ENCODE measurements around the gene SOS2. TPM values are rescaled to one million over a fixed set of nuclear protein-coding genes. Genes with fewer than 3 reads are reported as not detected.

The SOS2 gene
- polyA plus RNA-seq = 8.2 to 13.0 TPM (median 9.7 TPM) in 3 replicates
- 21.1 TPM for polyA plus RNA-seq (2011; ENCODE audit: low read depth)
- polyA plus RNA-seq (2011; cell fraction: cytosol; rRNA removed) = 6.4 and 11.9 TPM in 2 replicates
- 13.4 and 16.0 TPM in 2 replicates for polyA plus RNA-seq (2011; cell fraction: nucleus; rRNA removed)
- 7.8 and 9.7 TPM in 2 replicates for polyA plus RNA-seq (2012; ENCODE audit: low replicate concordance)
- 4.0 to 21.7 TPM (median 13.3 TPM) in 3 replicates for polyA minus RNA-seq
- 11.7 TPM for polyA minus RNA-seq (2011; cell fraction: cytosol; rRNA and poly(A)+ RNA removed)
- 16.2 and 33.3 TPM in 2 replicates for polyA minus RNA-seq (2011; cell fraction: nucleus; rRNA and poly(A)+ RNA removed)

DNA sequence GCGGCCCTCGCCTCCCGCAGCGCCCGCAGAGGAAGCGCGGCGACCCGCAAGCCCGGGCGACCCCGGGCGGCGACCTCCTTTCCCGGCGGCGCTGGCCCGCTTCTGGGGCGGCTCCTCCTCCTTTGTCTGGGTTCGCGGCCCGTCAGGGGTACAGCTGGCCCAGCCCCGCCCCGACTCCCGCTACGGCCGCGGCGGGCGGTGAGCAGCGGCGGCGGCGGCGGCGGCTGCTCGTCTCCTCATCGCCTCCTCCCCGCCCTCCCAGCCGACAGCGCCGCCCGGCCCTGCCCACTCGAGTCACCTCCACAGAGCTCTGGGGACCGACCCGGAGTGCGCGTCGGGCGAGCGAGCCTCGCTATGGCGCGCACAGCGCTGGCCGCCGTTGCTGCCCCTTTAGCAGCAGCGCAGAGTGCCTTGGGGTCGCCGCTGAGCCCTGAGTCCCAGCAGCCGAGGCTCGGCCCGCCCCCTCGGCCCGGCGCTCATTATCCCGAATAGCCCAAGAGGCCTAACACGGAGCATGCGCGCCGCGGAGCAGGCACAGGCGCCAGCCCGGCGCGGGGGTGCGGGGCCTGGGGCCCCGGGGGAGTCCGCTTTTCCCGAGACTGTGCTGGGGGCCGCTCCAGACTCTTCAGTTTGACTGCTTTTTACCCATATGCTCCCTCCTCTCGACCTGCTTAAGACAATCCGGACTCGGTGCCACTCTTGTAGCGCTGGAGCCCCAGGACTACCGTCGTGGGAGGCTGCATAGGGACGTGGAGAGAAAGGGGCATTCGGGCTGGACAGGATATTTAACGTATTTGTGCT is at the start of gene SOS2:
TSS of gene SOS2 (minus strand) at position 104 of the 801 bp plus-strand sequence. CDS start 295 bp downstream, outside the sequence.
- H3K79me2 ChIP-seq (ENCODE audit: control insufficient read depth, insufficient read depth, low read length) = peaks cover 37% of the 10 kb centered on the region
- peak within 1 kb of the TSS; percentile 86 to 98 (median 95) for H3K4me3 ChIP-seq (ENCODE audit: control insufficient read depth in 2 of 3, extremely low read depth in 1 of 3, insufficient read depth in 2 of 3, low read depth in 1 of 3, low read length in 3 of 3)
- H3K9me3 ChIP-seq (ENCODE audit: control insufficient read depth, low read depth, low read length) = no peaks in the 10 kb centered on the region
- peak within 1 kb of the TSS; percentile 94 for H3K9ac ChIP-seq (ENCODE audit: control insufficient read depth, extremely low read depth, insufficient read depth, low read length)
- FAIRE-seq (no peak), DNase-seq (ENCODE audit: low read depth, low spot score) (no peak)
- H3K36me3 ChIP-seq (ENCODE audit: control insufficient read depth in 2 of 2, extremely low read depth in 1 of 2, insufficient read depth in 2 of 2, low read length in 2 of 2) = no peaks in the 10 kb centered on the region
- no peaks in the 10 kb centered on the region for H3K27me3 ChIP-seq (ENCODE audit: control insufficient read depth, extremely low read depth, insufficient read depth, low read length)
- H3K4me2 ChIP-seq (ENCODE audit: control insufficient read depth, extremely low read depth, insufficient read depth, low read depth, low read length) = peak within 1 kb of the TSS; percentile 99
- TF ChIP-seq EZH2 (IDR thresholded peaks at IDR 0.05; ENCODE audit: low read length) = no peak
- TF ChIP-seq, protein P1, sequence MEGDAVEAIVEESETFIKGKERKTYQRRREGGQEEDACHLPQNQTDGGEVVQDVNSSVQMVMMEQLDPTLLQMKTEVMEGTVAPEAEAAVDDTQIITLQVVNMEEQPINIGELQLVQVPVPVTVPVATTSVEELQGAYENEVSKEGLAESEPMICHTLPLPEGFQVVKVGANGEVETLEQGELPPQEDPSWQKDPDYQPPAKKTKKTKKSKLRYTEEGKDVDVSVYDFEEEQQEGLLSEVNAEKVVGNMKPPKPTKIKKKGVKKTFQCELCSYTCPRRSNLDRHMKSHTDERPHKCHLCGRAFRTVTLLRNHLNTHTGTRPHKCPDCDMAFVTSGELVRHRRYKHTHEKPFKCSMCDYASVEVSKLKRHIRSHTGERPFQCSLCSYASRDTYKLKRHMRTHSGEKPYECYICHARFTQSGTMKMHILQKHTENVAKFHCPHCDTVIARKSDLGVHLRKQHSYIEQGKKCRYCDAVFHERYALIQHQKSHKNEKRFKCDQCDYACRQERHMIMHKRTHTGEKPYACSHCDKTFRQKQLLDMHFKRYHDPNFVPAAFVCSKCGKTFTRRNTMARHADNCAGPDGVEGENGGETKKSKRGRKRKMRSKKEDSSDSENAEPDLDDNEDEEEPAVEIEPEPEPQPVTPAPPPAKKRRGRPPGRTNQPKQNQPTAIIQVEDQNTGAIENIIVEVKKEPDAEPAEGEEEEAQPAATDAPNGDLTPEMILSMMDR (optimal IDR thresholded peaks at IDR 0.05 in 1 of 3, IDR thresholded peaks at IDR 0.05 in 1 of 3, conservative IDR thresholded peaks at IDR 0.05 in 1 of 3; ENCODE audit: extremely low read depth in 1 of 3, insufficient read depth in 2 of 3, low read length in 3 of 3) = no peak
- peak within 1 kb of the TSS; percentile 96 for H2AFZ ChIP-seq (ENCODE audit: control insufficient read depth, low read length)
- peaks cover 15% of the 10 kb centered on the region for H3K4me1 ChIP-seq (ENCODE audit: control insufficient read depth, extremely low read depth, insufficient read depth, low read length)
- H4K20me1 ChIP-seq (ENCODE audit: control insufficient read depth, extremely low read depth, insufficient read depth, low read length) = peaks cover 12% of the 10 kb centered on the region
- peak within 1 kb of the TSS; percentile 98 for H3K27ac ChIP-seq (ENCODE audit: control insufficient read depth, insufficient read depth, low read length)
- H3K9me1 ChIP-seq (ENCODE audit: control insufficient read depth, extremely low read depth, insufficient read depth, low read length) = no peaks in the 10 kb centered on the region
- dilution Hi-C loops (cut with MboI; ENCODE audit: extremely low pct_ligation_motif_present, low sequenced_read_pairs) = no loop called here

GRCh38 chr14:50272498-50272897 is 41.1 kb upstream of the SOS2 start:
- FAIRE-seq = no peak
- DNase-seq (ENCODE audit: low read depth, low spot score) = peak; percentile 9
- dilution Hi-C loops (cut with MboI; ENCODE audit: extremely low pct_ligation_motif_present, low sequenced_read_pairs) = no loop called here
- H3K4me3 ChIP-seq (ENCODE audit: control insufficient read depth in 2 of 3, extremely low read depth in 1 of 3, insufficient read depth in 2 of 3, low read depth in 1 of 3, low read length in 3 of 3) = no peak overlapping the region
- H3K9me1 ChIP-seq (ENCODE audit: control insufficient read depth, extremely low read depth, insufficient read depth, low read length) = no peaks in the 10 kb centered on the region
- no peaks in the 10 kb centered on the region for H4K20me1 ChIP-seq (ENCODE audit: control insufficient read depth, extremely low read depth, insufficient read depth, low read length)
- no peak overlapping the region for H2AFZ ChIP-seq (ENCODE audit: control insufficient read depth, low read length)
- no peak overlapping the region for H3K27ac ChIP-seq (ENCODE audit: control insufficient read depth, insufficient read depth, low read length)
- TF ChIP-seq, protein P1 (optimal IDR thresholded peaks at IDR 0.05 in 1 of 3, IDR thresholded peaks at IDR 0.05 in 1 of 3, conservative IDR thresholded peaks at IDR 0.05 in 1 of 3; ENCODE audit: extremely low read depth in 1 of 3, insufficient read depth in 2 of 3, low read length in 3 of 3) = no peak
- TF ChIP-seq EZH2 (IDR thresholded peaks at IDR 0.05; ENCODE audit: low read length) = no peak
- H3K4me1 ChIP-seq (ENCODE audit: control insufficient read depth, extremely low read depth, insufficient read depth, low read length) = peaks cover 10% of the 10 kb centered on the region
- H3K4me2 ChIP-seq (ENCODE audit: control insufficient read depth, extremely low read depth, insufficient read depth, low read depth, low read length) = no peak overlapping the region
- H3K9ac ChIP-seq (ENCODE audit: control insufficient read depth, extremely low read depth, insufficient read depth, low read length) = no peak overlapping the region
- H3K79me2 ChIP-seq (ENCODE audit: control insufficient read depth, insufficient read depth, low read length) = no peaks in the 10 kb centered on the region
- H3K9me3 ChIP-seq (ENCODE audit: control insufficient read depth, low read depth, low read length) = no peaks in the 10 kb centered on the region
- no peaks in the 10 kb centered on the region for H3K27me3 ChIP-seq (ENCODE audit: control insufficient read depth, extremely low read depth, insufficient read depth, low read length)
- no peaks in the 10 kb centered on the region for H3K36me3 ChIP-seq (ENCODE audit: control insufficient read depth in 2 of 2, extremely low read depth in 1 of 2, insufficient read depth in 2 of 2, low read length in 2 of 2)

Measured in keratinocyte (primary cell).